Adrenal gland (tissue), 12 donors: ENCODE data around the gene SCGB1A1. TPM values are rescaled to one million over a fixed set of nuclear protein-coding genes. Genes with fewer than 3 reads are reported as not detected.

ENCODE experiments used
- DNase-seq, 7 donors: peaks; one replicate each; pipeline ENCODE4 v3.0.0-alpha.2; 2019 to 2020
- H3K27ac ChIP-seq, 5 donors: fragments of 200-600 bp; sonication (generic) in 4 of 5; 1 replicate in 3 of 5; 2 replicates in 2 of 5; pipeline versions ENCODE4 v1.5.1 to v1.8.0; 2016 to 2020; ENCODE audit warnings: mild to moderate bottlenecking in 1 of 5
- H3K27me3 ChIP-seq: fragments of 200-600 bp; 2 replicates; pipeline ENCODE4 v1.8.0; 2021
- H3K36me3 ChIP-seq, 2 donors: fragments of 200-600 bp; replicated peaks in 1 of 2; 1 replicate in 1 of 2; 2 replicates in 1 of 2; pipeline versions ENCODE4 v1.5.1 to v1.8.0; 2018 to 2022
- H3K4me1 ChIP-seq, 2 donors: fragments of 200-600 bp; replicated peaks in 1 of 2; 1 replicate in 1 of 2; 2 replicates in 1 of 2; pipeline versions ENCODE4 v1.5.1 to v1.8.0; 2018 to 2021
- H3K4me3 ChIP-seq, 4 donors: fragments of 200-600 bp; sonication (generic) in 3 of 4; one replicate each; pipeline ENCODE4 v1.5.1; 2016 to 2018
- H3K9me3 ChIP-seq, 3 donors: fragments of 200-600 bp; sonication (generic) in 1 of 3; replicated peaks in 1 of 3; 1 replicate in 2 of 3; 2 replicates in 1 of 3; pipeline versions ENCODE4 v1.5.1 to v1.8.0; 2016 to 2021
- CTCF ChIP-seq, 6 experiments: fragments of 450-650 bp in 4 of 6; fragments of 200-600 bp in 2 of 6; sonication (generic) in 1 of 6; IDR thresholded peaks; 1 replicate in 5 of 6; 2 replicates in 1 of 6; pipeline versions ENCODE4 v1.5.1 to v1.8.0; 2016 to 2021; ENCODE audit warnings: antibody characterized with exemption in 6 of 6, mild to moderate bottlenecking in 2 of 6, moderate library complexity in 1 of 6
- POLR2A ChIP-seq, 2 donors: fragments of 450-650 bp; IDR thresholded peaks; one replicate each; pipeline ENCODE4 v1.6.1; 2017; ENCODE audit warnings: antibody characterized with exemption in 2 of 2, mild to moderate bottlenecking in 2 of 2, moderate library complexity in 1 of 2
- WGBS, 4 donors: extraction: QIAGEN DNeasy Blood & Tissue Kit in 2 of 4; methylation state at CpG; one replicate each; pipeline versions ENCODE4 v1.1.5 to v1.1.7; 2013 to 2017; 5-methylcytosine and 5-hydroxymethylcytosine counted together
- intact Hi-C, 2 donors: fragments of 100-400 bp; cut with DNase I; formaldehyde crosslinking; loops; one replicate each; pipeline versions ENCODE4 v1.14.1 to v1.15.0; 2022 to 2023
- polyA plus RNA-seq, 3 donors: library from polyadenylated mRNA; stranded (reverse); fragments of 200-250 nt in 2 of 3; fragments of 350-450 nt in 1 of 3; fragmentation: Illumina TruSeq in 1 of 3; extraction: RNeasy Lipid Tissue Mini Kit (QIAGEN cat#74804) in 1 of 3; gene quantifications; one replicate each; pipeline ENCODE4 v1.2.3, GENCODE V29; 2013 to 2014
- total RNA-seq, 9 donors: library from RNA; depleted of rRNA in 4 of 9; stranded (reverse); fragments of >200 nt in 4 of 9; fragments of 120-200 nt in 1 of 9; fragmentation: NEBNext Ultra II Directional in 1 of 9; extraction: Animal tissue kit (Norgen Biotek cat#: 25700) in 1 of 9; gene quantifications; one replicate each; pipeline versions ENCODE4 v1.1.0 to v1.2.4, GENCODE V29; 2013 to 2023
- donor health status: healthy with polysubstance abuse.
- donor health status: Bipolar disorder and iron deficiency.
- donor health status: DM: yes; HTN: yes; CAD: no.
- donor health status: DM: no; HTN: no; CAD: no.
- donor health status: DM: no; HTN: no; CAD: no.
- donor health status: DM: yes; HTN: yes; CAD: no.

SCGB1A1 gene
- total and polyA plus RNA-seq, 12 donors, result 1.5 to 3.1 (median 1.7) TPM; not detected in 9

GRCh38 chr11:62410972-62411371 lies 7.9 kb upstream of the SCGB1A1 start:
- 52 to 60% (median 57%) methylated on average over 4 to 8 of the region's 8 CpGs for WGBS, 4 donors
- no peak overlapping the region for H3K4me3 ChIP-seq

GRCh38 chr11:62411524-62411923 lies 7.3 kb upstream of the SCGB1A1 start:
- Histone ChIP-seq H3K27me3 (no peaks in the 10 kb centered on the region), H3K4me1 (no peaks in the 10 kb centered on the region), H3K4me3 (no peak overlapping the region), H3K36me3 (no peaks in the 10 kb centered on the region), H3K27ac (no peak overlapping the region), H3K9me3 (no peaks in the 10 kb centered on the region)
- intact Hi-C loops, result no loop called here
- WGBS, 4 donors, result 71 to 91% (median 77%) methylated on average over 3 to 5 of the region's 5 CpGs
- TF ChIP-seq POLR2A (IDR thresholded peaks at IDR 0.05) (no peak), CTCF (IDR thresholded peaks at IDR 0.05) (no peak)
- DNase-seq, result no peak

More at GRCh38 chr11:62410972-62411371, 7.9 kb upstream of the SCGB1A1 start:
- TF ChIP-seq POLR2A (IDR thresholded peaks at IDR 0.05) (no peak), CTCF (IDR thresholded peaks at IDR 0.05) (no peak)
- Histone ChIP-seq H3K4me1 (no peaks in the 10 kb centered on the region), H3K27ac (no peak overlapping the region), H3K36me3 (no peaks in the 10 kb centered on the region), H3K27me3 (no peaks in the 10 kb centered on the region), H3K9me3 (no peaks in the 10 kb centered on the region)
- intact Hi-C loops, result no loop called here
- peak in 5 of 7 donors; percentile 25 to 55 (median 41) for DNase-seq

- no peak for DNase-seq
- 30 to 79% (median 67%) methylated on average over 2 to 8 of the region's 8 CpGs for WGBS, 4 donors
- Histone ChIP-seq H3K4me1 (no peaks in the 10 kb centered on the region), H3K27ac (peak overlapping the region in 1 of 5 donors; percentile 68), H3K4me3 (no peak overlapping the region), H3K27me3 (no peaks in the 10 kb centered on the region), H3K36me3 (no peaks in the 10 kb centered on the region), H3K9me3 (no peaks in the 10 kb centered on the region)
- TF ChIP-seq POLR2A (IDR thresholded peaks at IDR 0.05) (no peak), CTCF (IDR thresholded peaks at IDR 0.05) (no peak)
- intact Hi-C loops, result no loop called here
Observed at GRCh38 chr11:62413060-62413696, 5.7 kb upstream of the SCGB1A1 start.

GRCh38 chr11:62416596-62416995 lies 2.2 kb upstream of the SCGB1A1 start:
- Histone ChIP-seq H3K9me3 (no peaks in the 10 kb centered on the region), H3K4me1 (no peaks in the 10 kb centered on the region), H3K36me3 (no peaks in the 10 kb centered on the region), H3K27me3 (no peaks in the 10 kb centered on the region), H3K4me3 (no peak overlapping the region), H3K27ac (no peak overlapping the region)
- intact Hi-C loops, result no loop called here
- TF ChIP-seq POLR2A (IDR thresholded peaks at IDR 0.05) (no peak), CTCF (IDR thresholded peaks at IDR 0.05) (no peak)
- DNase-seq, result no peak
- 93 to 94% (median 94%) methylated on average over 12 of the region's 12 CpGs for WGBS, 4 donors
